Activated naive CD4-positive, alpha-beta T cell treated with anti-CD3 and anti-CD28 coated beads, Interleukin-2, amount 10 ng/mL, durations not matched to agents 7 days and 5 days (primary cell): ENCODE results near the gene MAP2K3.
"Not testable (repeated sequence)": the region's sequence is repeated elsewhere in the genome, so short reads cannot be mapped to it uniquely, and the experiment has no call there.

Experiments used
- CTCF ChIA-PET: fragments of 350-600 bp; sonication (Branson Sonifier 250); formaldehyde crosslinking; loops from one replicate; lab custom pipeline; 2021; ENCODE audit warnings: antibody characterized with exemption; lab: Charles Lee
- DNase-seq: peaks from one replicate; pipeline ENCODE4 v3.0.0-alpha.2; 2020
- H3K27ac Mint-ChIP-seq: one replicate; pipeline ENCODE4 v1.8.0; 2021; ENCODE audit warnings: mild to moderate bottlenecking, moderate library complexity, mixed read lengths
- H3K27me3 Mint-ChIP-seq: one replicate; pipeline ENCODE4 v1.8.0; 2021; ENCODE audit warnings: mild to moderate bottlenecking, mixed read lengths
- H3K36me3 Mint-ChIP-seq: one replicate; pipeline ENCODE4 v1.8.0; 2021; ENCODE audit warnings: mixed read lengths
- H3K4me1 Mint-ChIP-seq: one replicate; pipeline ENCODE4 v1.8.0; 2021; ENCODE audit warnings: mixed read lengths
- H3K4me3 Mint-ChIP-seq: one replicate; pipeline ENCODE4 v1.8.0; 2021; ENCODE audit warnings: mild to moderate bottlenecking, moderate library complexity, mixed read lengths
- H3K9me3 Mint-ChIP-seq: one replicate; pipeline ENCODE4 v1.8.0; 2021; ENCODE audit warnings: mixed read lengths

Gene MAP2K3

DNA sequence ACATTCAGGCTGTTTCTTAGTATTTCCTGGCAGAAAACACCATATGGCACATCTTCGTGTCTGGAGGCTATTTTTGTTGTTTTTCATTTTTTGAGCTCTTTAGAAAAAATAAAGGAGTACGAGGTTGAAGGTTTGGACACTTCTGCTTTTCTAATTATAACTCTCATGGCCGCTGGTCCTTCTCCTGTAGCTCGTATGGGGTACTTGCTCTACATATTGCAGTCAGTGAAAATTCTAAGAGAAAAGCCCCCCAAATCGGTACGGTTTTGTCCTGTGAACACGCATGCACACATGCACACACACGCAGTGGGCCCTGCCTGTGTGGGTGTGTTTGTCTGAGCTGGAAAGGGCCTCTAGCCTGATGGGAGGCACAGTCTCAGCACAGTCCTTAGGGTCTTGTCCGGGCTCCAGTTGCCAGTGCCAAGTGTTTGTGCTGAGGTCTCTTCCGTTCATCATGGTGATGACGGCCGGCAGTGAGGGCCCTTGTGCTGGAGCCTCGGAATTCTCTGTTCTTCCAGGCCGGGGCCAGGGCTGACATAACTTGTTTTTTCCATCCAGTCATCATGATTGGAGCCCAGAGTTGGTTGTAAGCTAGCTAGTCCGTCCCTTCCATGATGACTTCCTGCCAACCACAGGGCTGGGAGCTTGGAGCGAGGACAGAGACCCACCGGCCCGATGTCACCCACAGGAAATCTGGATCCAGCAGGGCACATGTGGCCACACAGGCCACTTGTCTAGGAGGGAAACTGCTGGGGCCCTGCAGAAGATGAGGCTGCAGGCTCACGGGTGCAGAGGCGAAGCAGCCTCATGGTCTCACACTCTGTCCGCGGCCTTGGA is 26.5 kb downstream of the MAP2K3 start:
- DNase-seq, H3K9me3 Mint-ChIP-seq, H3K27ac Mint-ChIP-seq, H3K4me3 Mint-ChIP-seq, H3K27me3 Mint-ChIP-seq, CTCF ChIA-PET, H3K4me1 Mint-ChIP-seq: not testable (repeated sequence)
- peaks cover 33% of the 10 kb centered on the region for H3K36me3 Mint-ChIP-seq

DNA sequence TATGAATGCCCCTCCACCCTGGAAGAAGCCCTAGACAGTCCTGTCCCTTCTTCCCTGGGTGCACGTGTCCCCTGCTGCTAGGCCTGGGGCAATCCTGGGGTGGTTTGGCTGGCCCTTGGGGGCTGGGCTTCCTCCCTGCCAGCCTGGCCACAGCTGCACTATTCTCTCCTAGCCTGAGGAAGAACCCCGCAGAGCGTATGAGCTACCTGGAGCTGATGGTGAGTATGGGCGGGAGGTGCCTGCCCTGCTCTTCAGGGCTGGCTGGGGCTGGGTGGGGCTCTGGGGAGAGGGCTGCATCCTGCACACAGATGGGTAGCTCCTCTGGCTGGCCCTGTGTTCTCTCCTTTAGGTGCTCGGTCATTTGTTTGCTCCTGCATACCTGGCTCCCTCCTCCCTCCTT is 28.8 kb downstream of the MAP2K3 start:
- peaks cover 19% of the 10 kb centered on the region for H3K36me3 Mint-ChIP-seq
- CTCF ChIA-PET, result no interaction called here
- DNase-seq, result no peak
- H3K27me3 Mint-ChIP-seq, result no peaks in the 10 kb centered on the region
- no peak overlapping the region for H3K27ac Mint-ChIP-seq
- no peaks in the 10 kb centered on the region for H3K4me1 Mint-ChIP-seq
- peaks cover 5% of the 10 kb centered on the region for H3K9me3 Mint-ChIP-seq
- no peak overlapping the region for H3K4me3 Mint-ChIP-seq

DNA sequence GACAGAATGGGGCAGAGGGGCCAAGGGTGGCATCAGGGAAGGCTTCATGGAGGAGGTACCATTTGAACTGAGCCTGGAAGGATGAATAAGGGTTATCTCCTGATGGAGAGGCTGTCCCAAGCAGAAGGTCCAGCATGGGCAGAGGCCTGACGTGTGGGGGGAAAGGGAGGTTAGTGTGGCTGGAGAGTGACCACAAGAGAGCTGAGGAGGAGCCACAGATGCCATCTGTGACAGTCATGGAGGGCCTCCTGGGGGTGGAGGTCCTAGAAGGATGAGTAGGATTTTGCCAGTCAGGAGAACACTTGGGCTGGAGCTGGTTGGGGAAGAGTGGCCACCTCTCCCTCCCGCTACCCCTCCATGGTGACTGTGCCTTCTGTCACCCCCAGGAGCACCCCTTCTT is 29.2 kb downstream of the MAP2K3 start:
- peaks cover 17% of the 10 kb centered on the region for H3K36me3 Mint-ChIP-seq
- H3K27me3 Mint-ChIP-seq, DNase-seq, H3K27ac Mint-ChIP-seq, H3K9me3 Mint-ChIP-seq, H3K4me3 Mint-ChIP-seq, H3K4me1 Mint-ChIP-seq: not testable (repeated sequence)
- CTCF ChIA-PET, result interaction anchor here (1.2 kb wide), 1 partner anchor 33 kb away, joined by 3 read pairs; no protein-coding TSS in a partner anchor

DNA sequence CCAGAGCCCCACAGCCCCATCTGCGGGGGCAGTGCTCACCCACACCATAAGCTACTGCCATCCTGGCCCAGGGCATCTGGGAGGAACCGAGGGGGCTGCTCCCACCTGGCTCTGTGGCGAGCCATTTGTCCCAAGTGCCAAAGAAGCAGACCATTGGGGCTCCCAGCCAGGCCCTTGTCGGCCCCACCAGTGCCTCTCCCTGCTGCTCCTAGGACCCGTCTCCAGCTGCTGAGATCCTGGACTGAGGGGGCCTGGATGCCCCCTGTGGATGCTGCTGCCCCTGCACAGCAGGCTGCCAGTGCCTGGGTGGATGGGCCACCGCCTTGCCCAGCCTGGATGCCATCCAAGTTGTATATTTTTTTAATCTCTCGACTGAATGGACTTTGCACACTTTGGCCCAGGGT is 29.8 kb downstream of the MAP2K3 start:
- H3K9me3 Mint-ChIP-seq, H3K27ac Mint-ChIP-seq, DNase-seq, H3K4me3 Mint-ChIP-seq, H3K27me3 Mint-ChIP-seq, H3K4me1 Mint-ChIP-seq: not testable (repeated sequence)
- CTCF ChIA-PET, result interaction anchor here (0.7 to 1.2 kb wide), 2 partner anchors 33 to 283 kb away, joined by 3 read pairs; no protein-coding TSS in a partner anchor
- peaks cover 12% of the 10 kb centered on the region for H3K36me3 Mint-ChIP-seq

DNA sequence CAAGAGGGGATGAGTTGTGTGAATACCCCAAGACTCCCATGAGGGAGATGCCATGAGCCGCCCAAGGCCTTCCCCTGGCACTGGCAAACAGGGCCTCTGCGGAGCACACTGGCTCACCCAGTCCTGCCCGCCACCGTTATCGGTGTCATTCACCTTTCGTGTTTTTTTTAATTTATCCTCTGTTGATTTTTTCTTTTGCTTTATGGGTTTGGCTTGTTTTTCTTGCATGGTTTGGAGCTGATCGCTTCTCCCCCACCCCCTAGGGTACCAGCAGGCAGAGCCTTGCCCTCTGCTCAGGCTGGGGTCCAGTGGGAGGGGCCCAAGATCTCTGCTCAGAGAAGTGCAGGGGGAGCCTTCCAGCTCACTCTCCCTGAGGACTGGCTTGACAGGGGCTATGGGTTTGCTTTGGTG is 30.2 kb downstream of the MAP2K3 start:
- not testable (repeated sequence) for DNase-seq, H3K4me3 Mint-ChIP-seq, H3K27me3 Mint-ChIP-seq, H3K4me1 Mint-ChIP-seq, H3K9me3 Mint-ChIP-seq, H3K27ac Mint-ChIP-seq
- CTCF ChIA-PET, result interaction anchor here (0.7 to 1.2 kb wide), 2 partner anchors 34 to 283 kb away, joined by 3 read pairs; no protein-coding TSS in a partner anchor
- H3K36me3 Mint-ChIP-seq, result peaks cover 12% of the 10 kb centered on the region

DNA sequence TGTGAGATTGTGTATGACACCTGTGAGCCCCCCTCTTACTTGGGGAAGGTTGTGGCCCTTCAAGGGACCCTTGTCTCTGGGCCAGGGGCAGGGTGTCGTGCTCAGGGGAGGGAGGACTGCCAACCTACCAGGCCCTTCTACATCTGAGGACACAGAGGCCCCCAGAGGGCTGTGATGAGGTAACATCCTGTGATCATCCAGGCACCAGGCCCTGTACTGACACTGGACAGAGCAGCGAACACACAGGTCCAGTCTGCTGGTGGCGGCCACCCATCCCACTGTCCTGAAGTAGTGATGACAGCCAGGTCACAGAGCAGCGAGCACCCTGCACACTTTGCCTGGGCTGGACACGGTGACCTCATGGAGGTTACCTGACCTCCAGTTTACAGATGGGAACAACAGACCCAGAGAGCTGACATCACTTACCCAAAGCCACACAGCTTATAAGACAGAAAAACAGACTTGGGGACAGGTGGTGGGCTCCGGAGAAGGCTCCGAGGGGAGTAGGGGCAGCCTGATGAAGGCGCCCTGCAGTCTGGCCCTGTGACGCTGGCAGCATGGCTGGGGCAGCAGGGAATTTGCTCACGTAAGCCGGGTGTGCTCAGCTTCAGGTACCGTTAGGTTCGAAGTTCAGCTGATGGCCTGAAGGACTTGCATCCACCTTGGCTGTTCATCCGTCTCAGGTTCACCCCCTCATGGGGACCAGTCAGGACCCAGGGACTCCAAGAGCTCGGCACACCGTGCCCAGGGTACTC is 30.9 kb downstream of the MAP2K3 start:
- H3K4me1 Mint-ChIP-seq, H3K27ac Mint-ChIP-seq, H3K27me3 Mint-ChIP-seq, H3K36me3 Mint-ChIP-seq, H3K4me3 Mint-ChIP-seq, H3K9me3 Mint-ChIP-seq: not testable (repeated sequence)
- CTCF ChIA-PET, result interaction anchor here (0.7 kb wide), 1 partner anchor 284 kb away, joined by 3 read pairs; no protein-coding TSS in a partner anchor
- DNase-seq, result peak; percentile 16

DNA sequence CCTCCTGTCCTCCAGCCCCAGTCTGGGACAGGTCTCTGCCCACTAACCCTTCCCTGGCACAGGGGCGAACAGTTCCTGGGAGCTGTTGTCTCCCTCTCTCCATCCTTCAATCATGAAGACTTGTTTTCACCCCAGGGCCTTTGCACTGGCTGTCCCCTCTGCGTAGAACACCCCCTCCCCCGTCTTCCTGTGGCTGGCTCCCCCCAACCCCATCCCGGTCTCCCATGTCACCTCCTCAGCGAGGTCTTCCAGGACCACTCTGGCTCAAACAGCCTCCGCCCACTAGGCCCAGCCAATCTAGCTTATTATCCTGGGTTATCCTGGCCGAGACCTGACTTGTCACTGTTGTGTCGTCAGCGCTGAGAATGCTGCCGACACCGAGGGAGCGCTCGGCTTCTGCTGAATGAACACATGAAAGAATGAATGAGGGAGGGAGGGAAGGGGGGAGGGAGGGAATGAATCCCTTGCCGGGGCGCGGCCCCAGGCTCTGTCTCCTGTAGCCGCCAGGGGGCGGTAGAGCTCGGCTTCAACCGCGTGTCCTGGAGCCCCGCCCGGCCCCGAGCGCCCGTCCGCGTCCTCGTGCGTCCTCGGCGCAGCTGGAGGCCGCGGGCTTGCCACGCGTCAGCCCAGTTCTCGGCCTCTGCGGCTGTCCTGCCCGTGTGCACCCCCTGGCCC is 31.8 kb downstream of the MAP2K3 start:
- DNase-seq, H3K9me3 Mint-ChIP-seq, H3K27ac Mint-ChIP-seq, H3K36me3 Mint-ChIP-seq, H3K27me3 Mint-ChIP-seq, H3K4me1 Mint-ChIP-seq, CTCF ChIA-PET, H3K4me3 Mint-ChIP-seq: not testable (repeated sequence)

DNA sequence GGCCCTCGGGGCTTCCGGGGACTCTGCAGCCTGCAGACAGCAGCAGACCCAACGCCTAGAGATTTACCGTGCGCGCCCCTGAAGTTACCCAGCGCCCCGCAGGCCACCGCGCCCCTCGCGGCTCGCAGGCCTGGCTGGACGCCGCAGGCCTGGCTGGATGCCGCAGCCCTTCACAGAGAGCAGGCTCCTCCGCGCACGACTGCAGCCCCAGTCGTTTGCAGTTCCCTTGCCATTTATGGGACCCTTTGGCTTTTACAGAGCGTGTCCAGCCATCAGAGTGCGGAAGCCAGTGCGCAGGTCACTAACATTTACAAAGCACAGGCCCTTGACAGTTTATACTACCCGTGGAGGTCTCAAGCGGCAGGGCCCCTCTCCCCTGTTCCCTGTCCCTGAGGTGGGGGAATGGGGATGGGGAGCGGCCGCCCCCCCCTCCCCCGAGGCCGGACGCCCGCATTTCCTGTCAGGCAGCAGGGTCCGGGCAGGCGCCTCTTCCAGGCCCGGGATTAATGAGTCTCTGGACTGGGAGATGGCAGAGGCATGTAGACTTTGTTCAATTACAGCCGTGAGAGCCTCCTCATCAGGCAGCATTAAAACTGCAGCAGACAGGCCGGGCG is 32.5 kb downstream of the MAP2K3 start:
- H3K9me3 Mint-ChIP-seq, H3K4me1 Mint-ChIP-seq, H3K4me3 Mint-ChIP-seq, CTCF ChIA-PET, H3K27me3 Mint-ChIP-seq, H3K27ac Mint-ChIP-seq, H3K36me3 Mint-ChIP-seq: not testable (repeated sequence)
- peak; percentile 19 for DNase-seq

DNA sequence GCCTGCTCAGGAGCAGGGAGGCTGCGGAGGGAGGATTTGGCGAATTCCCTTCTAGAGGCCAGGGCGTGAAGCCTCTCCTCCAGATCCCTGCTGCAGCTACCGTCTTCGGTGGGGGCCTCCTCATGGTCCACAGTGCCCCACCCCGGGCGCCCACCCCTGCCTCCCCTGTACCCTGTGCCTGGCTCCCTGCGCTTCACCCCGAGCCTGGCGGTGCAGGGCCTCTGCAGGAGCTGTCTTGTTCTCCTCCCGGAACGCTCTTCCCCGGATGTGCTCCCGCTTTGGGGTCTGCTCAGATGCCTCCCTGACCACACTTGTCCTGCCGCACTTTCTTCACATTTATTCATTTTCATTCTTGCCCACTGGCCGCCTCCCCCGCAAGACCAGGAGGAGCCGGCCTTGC is 33.3 kb downstream of the MAP2K3 start:
- not testable (repeated sequence) for DNase-seq

DNA sequence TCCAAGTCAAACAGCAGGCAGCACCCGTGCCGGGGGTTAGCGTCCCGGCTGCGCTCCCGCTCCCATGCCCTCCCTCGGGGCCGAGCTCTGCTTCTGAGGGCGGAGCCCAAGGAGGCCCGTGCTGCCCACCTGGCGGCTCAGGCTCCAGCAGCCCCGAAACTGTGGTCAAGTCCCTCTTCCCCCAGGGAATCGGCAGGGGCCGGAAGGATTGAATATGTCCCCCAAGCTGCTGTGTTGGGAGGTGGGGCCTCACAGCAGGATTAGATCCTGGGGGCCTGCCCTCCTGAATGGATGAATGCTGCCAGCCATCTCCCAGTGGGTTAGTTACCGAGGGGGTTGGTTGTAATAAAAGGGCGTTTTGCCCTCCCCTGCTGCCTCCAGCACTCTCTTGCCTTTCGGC is 33.9 kb downstream of the MAP2K3 start:
- CTCF ChIA-PET, result no interaction called here
- no peak for DNase-seq
- H3K4me3 Mint-ChIP-seq, result no peak overlapping the region
- no peak overlapping the region for H3K27ac Mint-ChIP-seq
- peaks cover 3% of the 10 kb centered on the region for H3K9me3 Mint-ChIP-seq
- peaks cover 16% of the 10 kb centered on the region for H3K27me3 Mint-ChIP-seq
- no peaks in the 10 kb centered on the region for H3K36me3 Mint-ChIP-seq
- H3K4me1 Mint-ChIP-seq, result peaks cover 8% of the 10 kb centered on the region

More for the DNA sequence above, 33.3 kb downstream of the MAP2K3 start:
- CTCF ChIA-PET, H3K4me1 Mint-ChIP-seq, H3K9me3 Mint-ChIP-seq, H3K4me3 Mint-ChIP-seq, H3K27me3 Mint-ChIP-seq, H3K36me3 Mint-ChIP-seq, H3K27ac Mint-ChIP-seq: not testable (repeated sequence)

DNA sequence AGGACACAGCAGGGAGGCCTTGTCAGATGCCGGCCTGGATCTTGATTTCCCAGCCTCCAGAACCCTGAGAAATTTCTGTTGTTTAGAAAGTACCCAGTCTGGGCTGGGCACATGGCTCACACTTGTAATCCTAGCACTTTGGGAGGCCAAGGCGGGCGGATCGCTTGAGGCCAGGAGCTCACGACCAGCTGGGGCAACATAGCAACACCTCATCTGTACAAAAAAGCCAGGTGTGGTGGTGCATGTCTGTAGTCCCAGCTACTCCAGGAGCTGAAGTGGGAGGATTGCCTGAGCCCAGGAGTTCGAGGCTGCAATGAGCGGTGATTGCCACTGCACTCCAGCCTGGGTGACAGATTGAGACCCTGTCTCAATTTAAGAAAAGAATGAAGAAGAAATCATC is 34.3 kb downstream of the MAP2K3 start:
- H3K9me3 Mint-ChIP-seq, DNase-seq, H3K27ac Mint-ChIP-seq, H3K4me3 Mint-ChIP-seq, H3K36me3 Mint-ChIP-seq, H3K4me1 Mint-ChIP-seq, CTCF ChIA-PET: not testable (repeated sequence)
- H3K27me3 Mint-ChIP-seq, result peaks cover 20% of the 10 kb centered on the region

DNA sequence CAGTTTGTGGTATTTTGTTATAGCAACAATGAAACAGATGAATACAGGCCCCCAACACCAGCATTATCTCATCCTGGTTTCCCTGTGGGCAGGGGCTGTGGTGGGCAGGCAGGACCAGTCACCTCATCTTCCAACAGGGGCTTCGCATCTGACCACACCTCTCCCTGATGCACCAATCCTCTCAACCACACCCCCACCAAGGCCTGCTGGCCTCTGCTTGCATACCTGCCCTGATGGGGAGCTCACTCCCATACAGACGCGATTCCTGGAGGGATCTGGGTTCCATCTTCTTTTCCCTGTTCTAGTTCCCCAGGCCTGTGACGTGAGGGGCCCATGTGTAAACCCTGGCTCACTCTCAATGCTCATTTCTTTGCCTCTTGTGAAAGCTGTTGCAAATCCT is 34.7 kb downstream of the MAP2K3 start:
- H3K9me3 Mint-ChIP-seq, CTCF ChIA-PET, DNase-seq, H3K27ac Mint-ChIP-seq, H3K36me3 Mint-ChIP-seq, H3K4me1 Mint-ChIP-seq, H3K4me3 Mint-ChIP-seq: not testable (repeated sequence)
- H3K27me3 Mint-ChIP-seq, result peaks cover 21% of the 10 kb centered on the region

DNA sequence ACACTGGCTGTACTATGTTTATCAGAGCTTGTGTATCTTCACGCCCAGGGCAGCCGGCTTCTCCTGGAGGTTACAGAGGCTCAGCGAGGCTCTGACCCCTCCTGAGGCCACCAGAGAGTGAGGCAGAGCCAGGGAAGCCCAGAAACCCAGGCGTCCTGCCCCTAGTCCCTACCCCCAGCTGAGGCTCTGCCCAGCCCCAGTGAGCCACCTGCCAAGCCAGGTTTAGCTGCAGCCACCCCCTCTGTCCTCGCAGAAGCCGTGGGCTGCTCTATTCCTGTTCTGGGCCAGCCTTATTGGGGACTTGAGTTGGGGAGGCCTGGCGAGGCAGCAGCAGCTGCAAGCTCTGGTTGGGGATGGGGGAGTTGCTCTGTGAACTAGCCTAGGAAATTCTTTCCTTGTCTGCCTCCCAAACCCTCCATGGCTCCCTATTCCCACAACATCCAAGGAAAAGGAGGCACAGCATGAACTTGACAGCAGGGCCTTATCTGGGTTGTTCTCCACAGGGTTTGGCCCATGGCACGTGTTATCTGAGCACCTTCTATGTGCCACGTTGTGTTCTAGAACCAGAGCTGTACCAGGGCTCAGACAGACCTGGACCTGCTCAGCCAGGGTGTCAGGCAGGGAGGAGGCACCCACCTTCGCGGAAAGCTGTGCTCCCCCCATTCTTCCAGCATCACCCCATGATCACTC is 35.3 kb downstream of the MAP2K3 start:
- H3K27me3 Mint-ChIP-seq, result peaks cover 27% of the 10 kb centered on the region
- DNase-seq, H3K36me3 Mint-ChIP-seq, H3K27ac Mint-ChIP-seq, H3K4me3 Mint-ChIP-seq, H3K9me3 Mint-ChIP-seq, CTCF ChIA-PET, H3K4me1 Mint-ChIP-seq: not testable (repeated sequence)

DNA sequence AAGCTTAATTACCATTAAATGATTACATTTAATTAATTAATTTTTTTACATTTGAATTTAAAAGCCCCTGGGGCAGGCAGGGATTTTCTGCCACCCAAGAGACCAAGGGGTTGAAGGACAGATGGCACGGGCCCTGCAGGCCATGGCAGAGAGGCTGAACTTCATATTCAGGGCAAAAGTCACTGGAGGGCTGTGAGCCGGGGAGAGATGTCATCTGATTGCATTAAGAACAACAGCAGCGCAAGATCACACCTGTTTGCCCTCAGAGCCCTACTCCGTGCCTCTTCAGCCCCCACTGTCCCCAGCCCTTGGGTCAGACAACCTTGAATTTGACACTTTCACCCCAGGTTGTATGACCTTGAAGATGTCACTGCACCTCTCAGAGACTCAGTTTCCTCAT is 35.9 kb downstream of the MAP2K3 start:
- DNase-seq, H3K9me3 Mint-ChIP-seq, H3K4me3 Mint-ChIP-seq, H3K27ac Mint-ChIP-seq, CTCF ChIA-PET, H3K36me3 Mint-ChIP-seq, H3K4me1 Mint-ChIP-seq: not testable (repeated sequence)
- H3K27me3 Mint-ChIP-seq, result peaks cover 29% of the 10 kb centered on the region
